SK-N-SH treated with all-trans-retinoic acid at 6 μM for 48 hours (cell line): Measurements from ENCODE around the gene SERPINA3.

Source experiments
- ATAC-seq: fragments of 200-7000 bp; cut with Tn5 transposase; 3 replicates; pipeline ENCODE4 v1.9.1; 2020; ENCODE audit warnings: mild to moderate bottlenecking, moderate library complexity
- ARNTL ChIP-seq: fragments of 450-650 bp; formaldehyde crosslinking; IDR thresholded peaks from 2 replicates; pipeline ENCODE4 v1.5.0; 2020; ENCODE audit warnings: low read depth, mild to moderate bottlenecking, moderate library complexity, borderline replicate concordance
- BACH2 ChIP-seq: fragments of 250-450 bp; sonication (Bioruptor Pico); IDR thresholded peaks from 2 replicates; pipeline ENCODE4 v1.9.0; 2021; ENCODE audit warnings: mild to moderate bottlenecking, borderline replicate concordance
- CSDC2 ChIP-seq: fragments of 250-450 bp; sonication (Bioruptor Pico); IDR thresholded peaks from 2 replicates; pipeline ENCODE4 v1.5.0; 2020; ENCODE audit warnings: mild to moderate bottlenecking, moderate library complexity
- ESRRG ChIP-seq: fragments of 250-450 bp; sonication (Bioruptor Pico); IDR thresholded peaks from 2 replicates; pipeline ENCODE4 v1.6.1; 2021; ENCODE audit warnings: mild to moderate bottlenecking
- GLIS3 ChIP-seq: fragments of 250-450 bp; sonication (Bioruptor Pico); IDR thresholded peaks from 2 replicates; pipeline ENCODE4 v1.5.0; 2020; ENCODE audit warnings: mild to moderate bottlenecking, moderate library complexity
- ISL1 ChIP-seq: fragments of 250-450 bp; sonication (Bioruptor Pico); IDR thresholded peaks from 2 replicates; pipeline ENCODE4 v2.1.2; 2022; ENCODE audit warnings: mild to moderate bottlenecking, moderate library complexity
- OSR1 ChIP-seq: fragments of 250-450 bp; sonication (Bioruptor Pico); IDR thresholded peaks from 2 replicates; pipeline ENCODE4 v1.8.0; 2022; ENCODE audit warnings: moderate library complexity, mild to moderate bottlenecking, inconsistent platforms
- SNAI2 ChIP-seq: fragments of 250-450 bp; sonication (Bioruptor Pico); IDR thresholded peaks from 2 replicates; pipeline ENCODE4 v1.5.0; 2020; ENCODE audit warnings: mild to moderate bottlenecking, moderate library complexity
- TCF4 ChIP-seq: fragments of 250-450 bp; sonication (Bioruptor Pico); IDR thresholded peaks from 2 replicates; pipeline ENCODE4 v1.8.0; 2021; ENCODE audit warnings: mild to moderate bottlenecking, moderate library complexity, borderline replicate concordance
- TOX ChIP-seq: fragments of 250-450 bp; sonication (Bioruptor Pico); IDR thresholded peaks from 2 replicates; pipeline ENCODE4 v1.8.0; 2021; ENCODE audit warnings: mild to moderate bottlenecking, moderate library complexity, borderline replicate concordance
- ZC3H10 ChIP-seq: fragments of 250-450 bp; sonication (Bioruptor Pico); IDR thresholded peaks from 2 replicates; pipeline ENCODE4 v1.5.1; 2021; ENCODE audit warnings: mild to moderate bottlenecking, moderate library complexity
- ZFP30 ChIP-seq: fragments of 450-650 bp; formaldehyde crosslinking; IDR thresholded peaks from 2 replicates; pipeline ENCODE4 v1.5.0; 2022; ENCODE audit warnings: mild to moderate bottlenecking, moderate library complexity
- ZNF565 ChIP-seq: fragments of 450-650 bp; formaldehyde crosslinking; conservative IDR thresholded peaks from 2 replicates; pipeline ENCODE4 v1.5.0; 2020; ENCODE audit warnings: low read depth, mild to moderate bottlenecking, moderate library complexity
- ZNF70 ChIP-seq: fragments of 450-650 bp; formaldehyde crosslinking; IDR thresholded peaks from 2 replicates; pipeline ENCODE4 v1.5.0; 2020; ENCODE audit warnings: mild to moderate bottlenecking, moderate library complexity
- ZNF8 ChIP-seq: fragments of 450-650 bp; formaldehyde crosslinking; IDR thresholded peaks from 2 replicates; pipeline ENCODE4 v1.5.0; 2020; ENCODE audit warnings: mild to moderate bottlenecking, moderate library complexity
- TF ChIP-seq, protein P1 (sequence below): fragments of 250-450 bp; sonication (Bioruptor Pico); IDR thresholded peaks from 2 replicates; pipeline ENCODE4 v1.5.1; 2020; ENCODE audit warnings: low read depth, mild to moderate bottlenecking, moderate library complexity
- TF ChIP-seq, protein P2 (sequence below): fragments of 250-450 bp; sonication (Bioruptor Pico); IDR thresholded peaks from 2 replicates; pipeline ENCODE4 v1.8.0; 2021; ENCODE audit warnings: low read depth, mild to moderate bottlenecking, moderate library complexity, borderline replicate concordance
- TF ChIP-seq, protein P3 (sequence below): fragments of 250-450 bp; sonication (Bioruptor Pico); IDR thresholded peaks from 2 replicates; pipeline ENCODE4 v1.5.1; 2021; ENCODE audit warnings: mild to moderate bottlenecking, moderate library complexity
- TF ChIP-seq, protein P4 (sequence below): fragments of 250-450 bp; sonication (Bioruptor Pico); IDR thresholded peaks from 2 replicates; pipeline ENCODE4 v1.5.0; 2020; ENCODE audit warnings: mild to moderate bottlenecking, moderate library complexity

The SERPINA3 gene

DNA sequence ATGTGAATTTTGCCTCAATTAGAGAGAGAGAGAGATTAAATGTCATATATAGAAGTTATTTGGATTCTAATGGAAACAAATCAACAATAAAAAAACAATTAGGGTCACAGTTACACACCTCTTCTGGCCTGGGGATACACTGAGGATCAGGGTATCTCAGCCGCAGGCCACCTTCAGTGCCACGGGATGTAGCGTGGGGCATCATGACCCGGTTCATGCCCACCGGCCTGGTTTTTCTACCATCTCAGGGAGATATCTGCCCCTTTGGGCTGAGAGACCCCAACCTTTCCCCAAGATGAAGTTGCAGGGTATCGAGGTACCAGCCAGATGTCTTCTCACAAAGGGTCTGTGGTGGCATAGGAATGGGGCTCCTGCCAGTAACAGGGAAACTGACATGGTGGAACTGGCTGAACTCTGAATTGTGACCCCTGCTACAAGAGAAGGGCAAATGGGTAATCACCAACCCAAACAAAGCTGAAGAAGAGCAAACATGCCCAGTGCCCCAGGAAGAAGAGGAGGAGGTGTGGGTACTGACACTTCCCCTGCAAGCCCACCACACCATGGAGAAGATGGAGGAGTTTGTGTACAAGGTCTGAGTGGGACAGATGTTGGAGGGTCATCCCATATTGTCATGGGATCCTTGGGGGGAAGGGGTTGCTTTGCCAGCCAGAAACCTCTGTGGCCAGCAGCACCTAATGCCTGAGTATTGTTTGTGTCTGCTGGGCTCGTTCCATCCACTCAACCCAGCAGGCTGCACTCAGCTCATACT is 19.5 kb downstream of the SERPINA3 start:
- TF ChIP-seq ZFP30 (CRISPR knock-in tag) (no peak), ZNF565 (CRISPR knock-in tag) (no peak), BACH2 (CRISPR knock-in tag) (no peak), OSR1 (CRISPR knock-in tag) (no peak)
- TF ChIP-seq, protein P1, sequence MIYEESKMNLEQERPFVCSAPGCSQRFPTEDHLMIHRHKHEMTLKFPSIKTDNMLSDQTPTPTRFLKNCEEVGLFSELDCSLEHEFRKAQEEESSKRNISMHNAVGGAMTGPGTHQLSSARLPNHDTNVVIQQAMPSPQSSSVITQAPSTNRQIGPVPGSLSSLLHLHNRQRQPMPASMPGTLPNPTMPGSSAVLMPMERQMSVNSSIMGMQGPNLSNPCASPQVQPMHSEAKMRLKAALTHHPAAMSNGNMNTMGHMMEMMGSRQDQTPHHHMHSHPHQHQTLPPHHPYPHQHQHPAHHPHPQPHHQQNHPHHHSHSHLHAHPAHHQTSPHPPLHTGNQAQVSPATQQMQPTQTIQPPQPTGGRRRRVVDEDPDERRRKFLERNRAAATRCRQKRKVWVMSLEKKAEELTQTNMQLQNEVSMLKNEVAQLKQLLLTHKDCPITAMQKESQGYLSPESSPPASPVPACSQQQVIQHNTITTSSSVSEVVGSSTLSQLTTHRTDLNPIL: no peak
- TF ChIP-seq, all 23 proteins: peak for 0

DNA sequence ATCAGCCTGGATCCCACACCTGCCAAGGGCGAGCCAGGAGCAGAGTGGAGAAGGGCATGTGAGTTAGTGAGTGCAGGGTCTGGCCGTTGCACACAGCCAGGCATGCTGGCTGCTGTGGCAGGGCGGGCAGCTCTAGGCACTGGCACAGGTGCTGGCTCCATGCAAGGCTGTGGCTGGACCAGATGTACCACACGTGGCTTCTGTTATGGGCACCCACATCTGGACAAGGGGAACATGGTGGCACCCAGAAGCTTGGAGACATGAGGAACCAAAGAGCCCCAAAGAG is 20.1 kb downstream of the SERPINA3 start:
- TF ChIP-seq, protein P2, sequence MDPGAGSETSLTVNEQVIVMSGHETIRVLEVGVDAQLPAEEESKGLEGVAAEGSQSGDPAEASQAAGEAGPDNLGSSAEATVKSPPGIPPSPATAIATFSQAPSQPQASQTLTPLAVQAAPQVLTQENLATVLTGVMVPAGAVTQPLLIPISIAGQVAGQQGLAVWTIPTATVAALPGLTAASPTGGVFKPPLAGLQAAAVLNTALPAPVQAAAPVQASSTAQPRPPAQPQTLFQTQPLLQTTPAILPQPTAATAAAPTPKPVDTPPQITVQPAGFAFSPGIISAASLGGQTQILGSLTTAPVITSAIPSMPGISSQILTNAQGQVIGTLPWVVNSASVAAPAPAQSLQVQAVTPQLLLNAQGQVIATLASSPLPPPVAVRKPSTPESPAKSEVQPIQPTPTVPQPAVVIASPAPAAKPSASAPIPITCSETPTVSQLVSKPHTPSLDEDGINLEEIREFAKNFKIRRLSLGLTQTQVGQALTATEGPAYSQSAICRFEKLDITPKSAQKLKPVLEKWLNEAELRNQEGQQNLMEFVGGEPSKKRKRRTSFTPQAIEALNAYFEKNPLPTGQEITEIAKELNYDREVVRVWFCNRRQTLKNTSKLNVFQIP (CRISPR knock-in tag): no peak
- TF ChIP-seq SNAI2 (no peak), ZNF70 (CRISPR knock-in tag) (no peak), GLIS3 (CRISPR knock-in tag) (no peak), ZC3H10 (CRISPR knock-in tag) (no peak), OSR1 (CRISPR knock-in tag) (no peak), TCF4 (CRISPR knock-in tag) (no peak)
- TF ChIP-seq, protein P3, sequence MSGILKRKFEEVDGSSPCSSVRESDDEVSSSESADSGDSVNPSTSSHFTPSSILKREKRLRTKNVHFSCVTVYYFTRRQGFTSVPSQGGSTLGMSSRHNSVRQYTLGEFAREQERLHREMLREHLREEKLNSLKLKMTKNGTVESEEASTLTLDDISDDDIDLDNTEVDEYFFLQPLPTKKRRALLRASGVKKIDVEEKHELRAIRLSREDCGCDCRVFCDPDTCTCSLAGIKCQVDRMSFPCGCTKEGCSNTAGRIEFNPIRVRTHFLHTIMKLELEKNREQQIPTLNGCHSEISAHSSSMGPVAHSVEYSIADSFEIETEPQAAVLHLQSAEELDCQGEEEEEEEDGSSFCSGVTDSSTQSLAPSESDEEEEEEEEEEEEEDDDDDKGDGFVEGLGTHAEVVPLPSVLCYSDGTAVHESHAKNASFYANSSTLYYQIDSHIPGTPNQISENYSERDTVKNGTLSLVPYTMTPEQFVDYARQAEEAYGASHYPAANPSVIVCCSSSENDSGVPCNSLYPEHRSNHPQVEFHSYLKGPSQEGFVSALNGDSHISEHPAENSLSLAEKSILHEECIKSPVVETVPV (CRISPR knock-in tag): no peak
- TF ChIP-seq, protein P4, sequence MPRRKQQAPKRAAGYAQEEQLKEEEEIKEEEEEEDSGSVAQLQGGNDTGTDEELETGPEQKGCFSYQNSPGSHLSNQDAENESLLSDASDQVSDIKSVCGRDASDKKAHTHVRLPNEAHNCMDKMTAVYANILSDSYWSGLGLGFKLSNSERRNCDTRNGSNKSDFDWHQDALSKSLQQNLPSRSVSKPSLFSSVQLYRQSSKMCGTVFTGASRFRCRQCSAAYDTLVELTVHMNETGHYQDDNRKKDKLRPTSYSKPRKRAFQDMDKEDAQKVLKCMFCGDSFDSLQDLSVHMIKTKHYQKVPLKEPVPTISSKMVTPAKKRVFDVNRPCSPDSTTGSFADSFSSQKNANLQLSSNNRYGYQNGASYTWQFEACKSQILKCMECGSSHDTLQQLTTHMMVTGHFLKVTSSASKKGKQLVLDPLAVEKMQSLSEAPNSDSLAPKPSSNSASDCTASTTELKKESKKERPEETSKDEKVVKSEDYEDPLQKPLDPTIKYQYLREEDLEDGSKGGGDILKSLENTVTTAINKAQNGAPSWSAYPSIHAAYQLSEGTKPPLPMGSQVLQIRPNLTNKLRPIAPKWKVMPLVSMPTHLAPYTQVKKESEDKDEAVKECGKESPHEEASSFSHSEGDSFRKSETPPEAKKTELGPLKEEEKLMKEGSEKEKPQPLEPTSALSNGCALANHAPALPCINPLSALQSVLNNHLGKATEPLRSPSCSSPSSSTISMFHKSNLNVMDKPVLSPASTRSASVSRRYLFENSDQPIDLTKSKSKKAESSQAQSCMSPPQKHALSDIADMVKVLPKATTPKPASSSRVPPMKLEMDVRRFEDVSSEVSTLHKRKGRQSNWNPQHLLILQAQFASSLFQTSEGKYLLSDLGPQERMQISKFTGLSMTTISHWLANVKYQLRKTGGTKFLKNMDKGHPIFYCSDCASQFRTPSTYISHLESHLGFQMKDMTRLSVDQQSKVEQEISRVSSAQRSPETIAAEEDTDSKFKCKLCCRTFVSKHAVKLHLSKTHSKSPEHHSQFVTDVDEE (CRISPR knock-in tag): no peak
- no peak for ATAC-seq

More for the DNA sequence above, 19.5 kb downstream of the SERPINA3 start:
- no peak for ATAC-seq

DNA sequence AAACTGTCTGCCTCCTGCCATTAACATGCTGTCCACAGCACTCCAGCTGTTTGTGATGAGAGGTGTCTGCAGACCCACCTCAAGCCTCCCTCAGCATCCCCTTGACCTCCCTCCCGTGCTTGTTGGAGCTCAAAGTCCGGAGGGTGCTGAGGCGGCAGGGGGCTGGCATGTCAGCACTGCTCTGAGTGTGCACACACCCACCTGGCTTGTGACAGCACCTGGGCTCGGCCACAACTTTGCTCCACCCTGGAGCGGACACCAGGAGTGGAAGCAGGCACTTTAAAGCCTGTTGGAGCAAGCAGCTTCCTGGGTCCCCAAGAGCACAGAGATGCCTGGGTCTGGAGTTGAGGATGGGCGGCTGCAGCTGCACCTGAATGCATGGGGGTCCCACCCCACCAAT is 20.9 kb downstream of the SERPINA3 start:
- ATAC-seq: no peak
- TF ChIP-seq GLIS3 (CRISPR knock-in tag) (no peak), ISL1 (CRISPR knock-in tag) (no peak), CSDC2 (CRISPR knock-in tag) (no peak), ESRRG (CRISPR knock-in tag) (no peak), TOX (no peak), ZC3H10 (CRISPR knock-in tag) (no peak), ZNF565 (CRISPR knock-in tag) (no peak), OSR1 (CRISPR knock-in tag) (no peak), ZNF70 (CRISPR knock-in tag) (no peak), ARNTL (no peak), TCF4 (CRISPR knock-in tag) (no peak), SNAI2 (no peak), ZNF8 (CRISPR knock-in tag) (no peak)
- TF ChIP-seq, protein P4 (CRISPR knock-in tag): no peak
